Measurements from ENCODE around the gene GPR21.
A peak's percentile ranks its signal among the peaks of the same experiment; 100 is the strongest.

Gene GPR21

DNA sequence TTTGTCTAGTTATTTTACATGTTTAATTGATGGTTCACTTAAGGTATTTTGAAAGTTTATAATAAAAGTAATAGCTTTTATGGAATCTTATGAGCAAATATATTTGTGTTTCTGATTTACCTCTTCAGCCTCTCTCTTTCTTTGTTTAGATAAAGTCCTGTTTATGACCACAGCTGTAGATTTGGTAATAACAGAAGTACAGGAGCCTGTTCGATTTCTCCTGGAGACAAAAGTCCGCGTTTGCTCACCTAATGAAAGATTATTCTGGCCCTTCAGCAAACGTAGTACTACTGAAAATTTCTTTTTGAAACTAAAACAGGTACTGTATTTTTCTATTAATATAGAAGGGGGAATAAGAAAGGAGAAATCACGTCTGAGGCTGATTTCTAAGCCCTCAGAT, 35.0 kb upstream of the GPR21 start:
- ATAC-seq: no peak
- TF ChIP-seq TOX (CRISPR knock-in tag; IDR thresholded peaks at IDR 0.05; ENCODE audit: borderline replicate concordance) (no peak), GLIS3 (CRISPR knock-in tag; IDR thresholded peaks at IDR 0.05) (no peak), ISL1 (CRISPR knock-in tag; IDR thresholded peaks at IDR 0.05) (no peak), ZNF70 (CRISPR knock-in tag; IDR thresholded peaks at IDR 0.05) (no peak), CSDC2 (CRISPR knock-in tag; IDR thresholded peaks at IDR 0.05) (no peak), RARB (CRISPR knock-in tag; IDR thresholded peaks at IDR 0.05) (no peak), ZC3H10 (CRISPR knock-in tag; IDR thresholded peaks at IDR 0.05) (no peak), ESRRG (CRISPR knock-in tag; IDR thresholded peaks at IDR 0.05) (no peak), SNAI2 (CRISPR knock-in tag; IDR thresholded peaks at IDR 0.05) (no peak), ARNTL (CRISPR knock-in tag; IDR thresholded peaks at IDR 0.05; ENCODE audit: borderline replicate concordance, low read depth) (no peak), ZFP30 (CRISPR knock-in tag; IDR thresholded peaks at IDR 0.05) (no peak), ZNF8 (CRISPR knock-in tag; IDR thresholded peaks at IDR 0.05) (no peak), PPARA (CRISPR knock-in tag; IDR thresholded peaks at IDR 0.05; ENCODE audit: borderline replicate concordance) (no peak), ZFP3 (CRISPR knock-in tag; IDR thresholded peaks at IDR 0.05) (no peak)
- TF ChIP-seq, protein P1, sequence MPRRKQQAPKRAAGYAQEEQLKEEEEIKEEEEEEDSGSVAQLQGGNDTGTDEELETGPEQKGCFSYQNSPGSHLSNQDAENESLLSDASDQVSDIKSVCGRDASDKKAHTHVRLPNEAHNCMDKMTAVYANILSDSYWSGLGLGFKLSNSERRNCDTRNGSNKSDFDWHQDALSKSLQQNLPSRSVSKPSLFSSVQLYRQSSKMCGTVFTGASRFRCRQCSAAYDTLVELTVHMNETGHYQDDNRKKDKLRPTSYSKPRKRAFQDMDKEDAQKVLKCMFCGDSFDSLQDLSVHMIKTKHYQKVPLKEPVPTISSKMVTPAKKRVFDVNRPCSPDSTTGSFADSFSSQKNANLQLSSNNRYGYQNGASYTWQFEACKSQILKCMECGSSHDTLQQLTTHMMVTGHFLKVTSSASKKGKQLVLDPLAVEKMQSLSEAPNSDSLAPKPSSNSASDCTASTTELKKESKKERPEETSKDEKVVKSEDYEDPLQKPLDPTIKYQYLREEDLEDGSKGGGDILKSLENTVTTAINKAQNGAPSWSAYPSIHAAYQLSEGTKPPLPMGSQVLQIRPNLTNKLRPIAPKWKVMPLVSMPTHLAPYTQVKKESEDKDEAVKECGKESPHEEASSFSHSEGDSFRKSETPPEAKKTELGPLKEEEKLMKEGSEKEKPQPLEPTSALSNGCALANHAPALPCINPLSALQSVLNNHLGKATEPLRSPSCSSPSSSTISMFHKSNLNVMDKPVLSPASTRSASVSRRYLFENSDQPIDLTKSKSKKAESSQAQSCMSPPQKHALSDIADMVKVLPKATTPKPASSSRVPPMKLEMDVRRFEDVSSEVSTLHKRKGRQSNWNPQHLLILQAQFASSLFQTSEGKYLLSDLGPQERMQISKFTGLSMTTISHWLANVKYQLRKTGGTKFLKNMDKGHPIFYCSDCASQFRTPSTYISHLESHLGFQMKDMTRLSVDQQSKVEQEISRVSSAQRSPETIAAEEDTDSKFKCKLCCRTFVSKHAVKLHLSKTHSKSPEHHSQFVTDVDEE (CRISPR knock-in tag; IDR thresholded peaks at IDR 0.05): no peak
- TF ChIP-seq, protein P2, sequence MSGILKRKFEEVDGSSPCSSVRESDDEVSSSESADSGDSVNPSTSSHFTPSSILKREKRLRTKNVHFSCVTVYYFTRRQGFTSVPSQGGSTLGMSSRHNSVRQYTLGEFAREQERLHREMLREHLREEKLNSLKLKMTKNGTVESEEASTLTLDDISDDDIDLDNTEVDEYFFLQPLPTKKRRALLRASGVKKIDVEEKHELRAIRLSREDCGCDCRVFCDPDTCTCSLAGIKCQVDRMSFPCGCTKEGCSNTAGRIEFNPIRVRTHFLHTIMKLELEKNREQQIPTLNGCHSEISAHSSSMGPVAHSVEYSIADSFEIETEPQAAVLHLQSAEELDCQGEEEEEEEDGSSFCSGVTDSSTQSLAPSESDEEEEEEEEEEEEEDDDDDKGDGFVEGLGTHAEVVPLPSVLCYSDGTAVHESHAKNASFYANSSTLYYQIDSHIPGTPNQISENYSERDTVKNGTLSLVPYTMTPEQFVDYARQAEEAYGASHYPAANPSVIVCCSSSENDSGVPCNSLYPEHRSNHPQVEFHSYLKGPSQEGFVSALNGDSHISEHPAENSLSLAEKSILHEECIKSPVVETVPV (CRISPR knock-in tag; IDR thresholded peaks at IDR 0.05): no peak
- TF ChIP-seq, protein P3, sequence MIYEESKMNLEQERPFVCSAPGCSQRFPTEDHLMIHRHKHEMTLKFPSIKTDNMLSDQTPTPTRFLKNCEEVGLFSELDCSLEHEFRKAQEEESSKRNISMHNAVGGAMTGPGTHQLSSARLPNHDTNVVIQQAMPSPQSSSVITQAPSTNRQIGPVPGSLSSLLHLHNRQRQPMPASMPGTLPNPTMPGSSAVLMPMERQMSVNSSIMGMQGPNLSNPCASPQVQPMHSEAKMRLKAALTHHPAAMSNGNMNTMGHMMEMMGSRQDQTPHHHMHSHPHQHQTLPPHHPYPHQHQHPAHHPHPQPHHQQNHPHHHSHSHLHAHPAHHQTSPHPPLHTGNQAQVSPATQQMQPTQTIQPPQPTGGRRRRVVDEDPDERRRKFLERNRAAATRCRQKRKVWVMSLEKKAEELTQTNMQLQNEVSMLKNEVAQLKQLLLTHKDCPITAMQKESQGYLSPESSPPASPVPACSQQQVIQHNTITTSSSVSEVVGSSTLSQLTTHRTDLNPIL (CRISPR knock-in tag; IDR thresholded peaks at IDR 0.05; ENCODE audit: low read depth): no peak

DNA sequence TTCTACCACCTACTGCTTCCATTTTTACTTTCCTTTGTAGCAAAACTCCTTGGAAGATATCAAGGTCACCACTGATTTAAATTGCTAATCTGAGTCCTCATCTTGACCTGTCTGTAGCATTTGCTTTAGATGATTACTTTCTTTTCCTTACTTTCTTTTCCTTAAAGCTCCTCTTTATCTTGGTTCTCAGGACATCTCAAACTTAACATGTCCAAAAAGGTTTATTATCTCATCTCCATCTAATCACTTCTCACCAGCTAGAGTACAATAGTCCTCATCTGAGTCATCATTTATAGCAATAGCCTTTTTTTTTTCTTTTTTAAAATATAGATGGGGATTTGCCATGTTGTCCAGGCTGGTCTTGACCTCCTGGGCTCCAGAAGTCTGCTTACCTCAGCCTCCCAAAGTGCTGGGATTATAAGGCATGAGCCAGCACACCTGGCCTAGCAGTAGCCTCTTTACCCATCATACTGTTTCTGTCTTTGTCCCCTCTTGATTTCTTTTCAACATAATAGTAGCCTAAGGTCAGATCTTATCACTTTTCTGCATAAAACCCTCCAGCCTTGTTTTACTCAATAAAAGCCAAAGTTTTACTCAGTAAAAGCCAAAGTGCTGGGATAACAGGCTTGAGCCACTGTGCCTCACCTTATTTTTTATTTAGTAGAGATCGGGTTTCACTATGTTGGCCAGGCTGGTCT, 32.9 kb upstream of the GPR21 start:
- TF ChIP-seq ZFP30 (CRISPR knock-in tag; IDR thresholded peaks at IDR 0.05): no peak
- TF ChIP-seq ISL1 (CRISPR knock-in tag; IDR thresholded peaks at IDR 0.05): peak; percentile 47
- no peak; the same call in 2 of the 3 replicates for ATAC-seq

DNA sequence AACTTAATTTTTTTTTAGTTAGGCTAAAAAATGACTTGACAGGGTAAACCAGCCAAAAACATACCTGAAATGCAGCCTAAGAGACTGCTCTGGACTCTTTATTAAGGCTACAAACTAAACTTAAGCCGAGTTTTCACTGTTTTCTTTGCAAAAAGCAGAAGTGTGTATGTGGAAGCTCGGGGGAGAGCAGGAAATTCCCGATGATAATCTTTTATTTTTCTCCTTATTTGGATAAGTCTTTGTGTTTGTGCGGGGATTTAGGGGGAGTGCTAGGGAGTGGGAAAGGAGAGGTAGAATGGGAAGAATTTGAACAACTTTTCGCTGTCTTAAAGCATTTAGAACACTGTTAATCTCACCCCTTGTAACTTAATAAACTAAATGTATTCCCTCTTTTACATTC, 30.7 kb upstream of the GPR21 start:
- peak; percentile 92 for ATAC-seq
- TF ChIP-seq ZNF8 (CRISPR knock-in tag; IDR thresholded peaks at IDR 0.05) (no peak), ISL1 (CRISPR knock-in tag; IDR thresholded peaks at IDR 0.05) (peak; percentile 45; the same call in 1 of the 2 replicates), BACH2 (CRISPR knock-in tag; IDR thresholded peaks at IDR 0.05; ENCODE audit: borderline replicate concordance) (no peak), ESRRG (CRISPR knock-in tag; IDR thresholded peaks at IDR 0.05) (no peak)
- TF ChIP-seq, protein P4, sequence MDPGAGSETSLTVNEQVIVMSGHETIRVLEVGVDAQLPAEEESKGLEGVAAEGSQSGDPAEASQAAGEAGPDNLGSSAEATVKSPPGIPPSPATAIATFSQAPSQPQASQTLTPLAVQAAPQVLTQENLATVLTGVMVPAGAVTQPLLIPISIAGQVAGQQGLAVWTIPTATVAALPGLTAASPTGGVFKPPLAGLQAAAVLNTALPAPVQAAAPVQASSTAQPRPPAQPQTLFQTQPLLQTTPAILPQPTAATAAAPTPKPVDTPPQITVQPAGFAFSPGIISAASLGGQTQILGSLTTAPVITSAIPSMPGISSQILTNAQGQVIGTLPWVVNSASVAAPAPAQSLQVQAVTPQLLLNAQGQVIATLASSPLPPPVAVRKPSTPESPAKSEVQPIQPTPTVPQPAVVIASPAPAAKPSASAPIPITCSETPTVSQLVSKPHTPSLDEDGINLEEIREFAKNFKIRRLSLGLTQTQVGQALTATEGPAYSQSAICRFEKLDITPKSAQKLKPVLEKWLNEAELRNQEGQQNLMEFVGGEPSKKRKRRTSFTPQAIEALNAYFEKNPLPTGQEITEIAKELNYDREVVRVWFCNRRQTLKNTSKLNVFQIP (CRISPR knock-in tag; IDR thresholded peaks at IDR 0.05; ENCODE audit: borderline replicate concordance, low read depth): no peak

DNA sequence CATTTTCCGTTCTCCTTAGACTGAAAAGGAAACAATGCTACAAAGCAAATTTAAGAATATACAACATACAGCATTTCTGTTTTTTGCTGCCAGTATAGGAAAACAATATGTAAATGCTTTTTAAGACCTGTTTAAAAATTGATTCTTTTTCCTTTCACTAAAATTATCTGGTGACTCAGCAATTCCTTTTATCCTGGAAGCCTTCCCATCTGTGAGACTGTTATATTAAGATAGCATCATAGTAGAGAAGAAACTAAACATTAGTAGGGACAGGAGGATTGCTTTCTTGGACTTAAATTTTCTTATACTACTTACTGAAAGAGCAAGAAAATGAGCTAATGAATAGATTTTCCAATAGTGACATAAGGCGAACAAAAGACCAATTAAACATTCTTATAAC, 30.0 kb upstream of the GPR21 start:
- ATAC-seq: peak; percentile 70
- TF ChIP-seq ARNTL (CRISPR knock-in tag; IDR thresholded peaks at IDR 0.05; ENCODE audit: borderline replicate concordance, low read depth) (no peak), ISL1 (CRISPR knock-in tag; IDR thresholded peaks at IDR 0.05) (peak; percentile 30; the same call in 1 of the 2 replicates)

DNA sequence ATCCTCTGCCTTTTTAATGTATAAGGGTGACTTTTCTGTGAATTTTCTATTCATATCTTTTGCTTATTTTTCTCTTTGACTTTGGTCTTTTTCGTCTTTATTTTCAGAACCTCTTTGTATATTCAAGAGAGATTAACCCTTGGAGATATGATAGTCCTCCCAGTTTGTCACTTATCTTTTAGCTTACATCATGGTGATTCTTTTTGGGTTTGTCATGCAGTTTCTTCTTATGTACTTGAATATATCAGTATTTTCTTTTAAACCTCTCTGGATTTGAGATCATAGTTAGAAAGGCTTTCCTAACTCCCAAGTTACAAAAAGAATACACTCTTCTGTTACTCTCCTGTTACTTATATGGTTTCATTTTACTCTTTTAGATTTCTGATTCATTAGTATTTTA, 27.5 kb upstream of the GPR21 start:
- TF ChIP-seq GLIS3 (CRISPR knock-in tag; IDR thresholded peaks at IDR 0.05) (no peak), ZFP30 (CRISPR knock-in tag; IDR thresholded peaks at IDR 0.05) (no peak), ZNF70 (CRISPR knock-in tag; IDR thresholded peaks at IDR 0.05) (no peak), RARB (CRISPR knock-in tag; IDR thresholded peaks at IDR 0.05) (no peak)
- TF ChIP-seq, protein P1 (CRISPR knock-in tag; IDR thresholded peaks at IDR 0.05): no peak
- no peak for ATAC-seq

Measured in SK-N-SH treated with all-trans-retinoic acid at 6 μM for 48 hours (cell line).